ENCODE measurements around the gene TCHP. TPM values are rescaled to one million over a fixed set of nuclear protein-coding genes. Genes with fewer than 3 reads are reported as not detected.

Gene TCHP
- total RNA-seq, 1 donor from 2014 or later: 16.8 TPM

DNA sequence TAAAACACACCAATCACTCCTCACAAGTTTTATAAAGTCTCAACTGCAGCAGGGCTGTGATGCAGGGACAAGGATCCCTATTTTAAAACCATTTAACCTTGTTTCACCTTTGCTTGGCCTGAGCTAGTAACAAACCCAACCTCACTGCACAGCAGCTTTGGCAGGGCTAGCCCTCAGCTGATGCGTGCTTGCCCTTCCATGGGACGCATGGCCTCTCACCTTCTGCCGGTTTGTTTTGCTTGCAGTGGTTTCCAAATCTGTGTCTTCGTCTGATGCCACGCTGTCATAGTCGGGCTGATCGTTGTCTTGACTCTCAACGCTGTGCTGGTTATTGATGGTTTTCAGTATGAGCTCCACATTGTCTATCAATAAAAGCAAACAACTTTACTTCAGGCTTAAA is 52.8 kb downstream of the TCHP start:
- peaks cover 20% of the 10 kb centered on the region for H3K4me1 ChIP-seq
- TF ChIP-seq, protein P1, sequence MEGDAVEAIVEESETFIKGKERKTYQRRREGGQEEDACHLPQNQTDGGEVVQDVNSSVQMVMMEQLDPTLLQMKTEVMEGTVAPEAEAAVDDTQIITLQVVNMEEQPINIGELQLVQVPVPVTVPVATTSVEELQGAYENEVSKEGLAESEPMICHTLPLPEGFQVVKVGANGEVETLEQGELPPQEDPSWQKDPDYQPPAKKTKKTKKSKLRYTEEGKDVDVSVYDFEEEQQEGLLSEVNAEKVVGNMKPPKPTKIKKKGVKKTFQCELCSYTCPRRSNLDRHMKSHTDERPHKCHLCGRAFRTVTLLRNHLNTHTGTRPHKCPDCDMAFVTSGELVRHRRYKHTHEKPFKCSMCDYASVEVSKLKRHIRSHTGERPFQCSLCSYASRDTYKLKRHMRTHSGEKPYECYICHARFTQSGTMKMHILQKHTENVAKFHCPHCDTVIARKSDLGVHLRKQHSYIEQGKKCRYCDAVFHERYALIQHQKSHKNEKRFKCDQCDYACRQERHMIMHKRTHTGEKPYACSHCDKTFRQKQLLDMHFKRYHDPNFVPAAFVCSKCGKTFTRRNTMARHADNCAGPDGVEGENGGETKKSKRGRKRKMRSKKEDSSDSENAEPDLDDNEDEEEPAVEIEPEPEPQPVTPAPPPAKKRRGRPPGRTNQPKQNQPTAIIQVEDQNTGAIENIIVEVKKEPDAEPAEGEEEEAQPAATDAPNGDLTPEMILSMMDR (IDR thresholded peaks at IDR 0.05): no peak
- H3K36me3 ChIP-seq: peaks cover 99% of the 10 kb centered on the region
- ATAC-seq (no peak), DNase-seq (no peak)
- intact Hi-C loops (cut with DNase I): no loop called here
- H3K27ac ChIP-seq: no peak overlapping the region
- H3K27me3 ChIP-seq (ENCODE audit: low read depth): no peaks in the 10 kb centered on the region
- H3K4me3 ChIP-seq: no peak overlapping the region
- no peaks in the 10 kb centered on the region for H3K9me3 ChIP-seq

DNA sequence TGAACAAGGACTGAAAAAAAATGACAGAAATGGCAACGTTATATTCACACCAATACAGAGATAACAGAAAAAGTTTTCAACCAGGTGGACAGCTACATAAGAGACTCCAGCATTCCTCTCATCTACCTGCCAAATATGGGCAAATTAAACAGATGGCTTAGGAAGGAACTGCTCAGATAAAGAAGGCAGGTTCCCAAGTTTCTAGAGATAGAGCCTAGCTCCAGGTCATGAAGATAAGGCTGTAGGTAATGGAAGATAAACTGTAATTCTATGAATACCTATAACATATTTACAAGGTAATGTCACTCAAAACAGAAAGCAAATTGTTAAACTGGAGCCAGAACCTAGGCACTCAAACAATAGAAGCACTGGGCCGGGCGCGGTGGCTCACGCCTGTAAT is 53.6 kb downstream of the TCHP start:
- Histone ChIP-seq H3K36me3 (peaks cover 99% of the 10 kb centered on the region), H3K27me3 (ENCODE audit: low read depth) (no peaks in the 10 kb centered on the region), H3K4me3 (no peak overlapping the region), H3K27ac (no peak overlapping the region), H3K9me3 (no peaks in the 10 kb centered on the region), H3K4me1 (peaks cover 13% of the 10 kb centered on the region)
- TF ChIP-seq, protein P1 (IDR thresholded peaks at IDR 0.05): no peak
- no peak for DNase-seq
- no peak for ATAC-seq
- intact Hi-C loops (cut with DNase I): no loop called here

DNA sequence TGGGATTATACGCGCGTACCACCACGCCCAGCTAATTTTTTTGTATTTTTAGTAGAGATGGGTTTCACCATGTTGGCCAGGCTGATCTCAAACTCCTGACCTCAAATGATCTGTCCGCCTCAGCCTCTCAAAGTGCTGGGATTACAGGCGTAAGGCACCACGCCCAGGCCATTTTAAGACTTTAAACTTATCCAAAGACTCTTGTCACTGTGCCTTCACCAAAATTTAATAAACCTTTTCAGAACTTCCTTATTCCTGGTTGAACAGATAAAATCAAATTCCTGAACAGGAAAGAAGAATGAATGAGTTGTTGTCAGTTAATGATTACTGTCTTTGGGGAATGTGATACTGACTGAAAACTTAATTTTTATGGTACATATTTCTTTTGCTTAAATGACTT is 58.3 kb downstream of the TCHP start:
- ATAC-seq (no peak), DNase-seq (no peak)
- Histone ChIP-seq H3K27ac (no peak overlapping the region), H3K36me3 (peaks cover 100% of the 10 kb centered on the region), H3K4me1 (no peaks in the 10 kb centered on the region), H3K4me3 (no peak overlapping the region), H3K27me3 (ENCODE audit: low read depth) (no peaks in the 10 kb centered on the region), H3K9me3 (no peaks in the 10 kb centered on the region)
- intact Hi-C loops (cut with DNase I): no loop called here
- TF ChIP-seq, protein P1 (IDR thresholded peaks at IDR 0.05): no peak

DNA sequence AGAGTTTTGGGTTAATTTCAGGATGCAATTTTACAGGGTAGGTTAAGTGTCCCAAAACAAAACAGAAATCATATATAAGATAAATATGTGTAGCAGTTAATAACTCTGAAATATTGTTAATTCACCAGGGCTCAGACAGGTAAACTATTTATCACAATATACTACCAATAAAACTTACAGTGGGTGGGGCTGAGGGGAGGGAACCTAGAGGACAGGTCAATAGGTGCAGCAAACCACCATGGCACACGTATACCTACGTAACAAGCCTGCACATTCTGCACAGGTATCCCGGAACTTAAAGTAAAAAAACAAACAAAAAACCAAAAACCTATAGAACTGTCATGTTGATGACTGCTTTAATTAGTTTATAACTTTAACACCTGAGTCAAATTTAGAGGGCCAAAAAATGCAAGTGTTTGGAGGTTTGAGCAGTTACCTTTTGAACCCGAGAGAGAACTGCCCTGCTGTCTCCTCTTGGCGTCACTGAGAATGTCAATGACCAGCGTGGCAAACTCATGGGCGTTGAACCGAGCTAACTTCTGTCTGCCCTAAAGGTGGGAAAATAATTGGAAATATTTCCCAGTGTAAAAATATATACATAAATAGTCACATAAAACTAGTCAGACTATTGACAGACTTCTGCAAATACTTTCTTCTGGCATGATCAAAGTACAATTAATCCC is 59.5 kb downstream of the TCHP start:
- ATAC-seq (no peak), DNase-seq (no peak)
- no peak overlapping the region for H3K4me3 ChIP-seq
- no peaks in the 10 kb centered on the region for H3K27me3 ChIP-seq (ENCODE audit: low read depth)
- H3K27ac ChIP-seq: no peak overlapping the region
- H3K9me3 ChIP-seq: no peaks in the 10 kb centered on the region
- intact Hi-C loops (cut with DNase I): no loop called here
- TF ChIP-seq, protein P1 (IDR thresholded peaks at IDR 0.05): no peak
- H3K36me3 ChIP-seq: peaks cover 94% of the 10 kb centered on the region
- H3K4me1 ChIP-seq: no peaks in the 10 kb centered on the region

DNA sequence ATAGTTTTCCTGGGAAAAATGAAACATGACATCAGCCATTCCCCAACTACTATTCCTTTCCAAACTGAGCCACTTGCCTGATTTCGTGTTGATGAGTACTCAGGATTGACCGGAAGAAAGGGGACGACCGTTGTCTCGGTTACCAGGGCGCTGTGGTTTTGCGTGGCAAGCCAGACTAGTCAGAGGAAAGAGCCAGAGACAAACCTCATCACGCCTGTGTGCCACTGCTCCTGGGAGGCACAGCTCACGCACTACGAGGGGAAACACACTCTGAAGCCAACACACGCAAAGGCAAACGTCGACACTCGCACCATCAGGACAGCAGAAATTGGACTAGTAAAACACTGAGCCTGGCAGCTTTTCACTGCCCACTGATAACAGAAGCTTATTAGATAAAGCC is 61.1 kb downstream of the TCHP start:
- Histone ChIP-seq H3K4me3 (no peak overlapping the region), H3K4me1 (peaks cover 4% of the 10 kb centered on the region), H3K27me3 (ENCODE audit: low read depth) (no peaks in the 10 kb centered on the region), H3K27ac (no peak overlapping the region), H3K36me3 (peaks cover 93% of the 10 kb centered on the region), H3K9me3 (no peaks in the 10 kb centered on the region)
- DNase-seq (no peak), ATAC-seq (no peak)
- TF ChIP-seq, protein P1 (IDR thresholded peaks at IDR 0.05): no peak
- intact Hi-C loops (cut with DNase I): no loop called here

All from lower lobe of right lung (tissue), 2 donors.